Peyer's patch (tissue), 4 donors: ENCODE results near the gene VAMP1.
A peak's percentile ranks its signal among the peaks of the same experiment; 100 is the strongest.

Experiments used
- CTCF ChIP-seq, 6 experiments: fragments of 450-650 bp in 4 of 6; fragments of 200-600 bp in 2 of 6; sonication (generic) in 1 of 6; IDR thresholded peaks; one replicate each; pipeline ENCODE4 v1.5.1; 2017 to 2019; ENCODE audit warnings: antibody characterized with exemption in 6 of 6, mild to moderate bottlenecking in 3 of 6, moderate library complexity in 1 of 6
- POLR2A ChIP-seq, 2 donors: fragments of 450-650 bp; IDR thresholded peaks; one replicate each; pipeline ENCODE4 v1.5.1; 2017; ENCODE audit warnings: antibody characterized with exemption in 2 of 2, mild to moderate bottlenecking in 2 of 2, moderate library complexity in 2 of 2

- peak in 1 of 6 experiments; percentile 11 for TF ChIP-seq CTCF (IDR thresholded peaks at IDR 0.05)
- no peak for TF ChIP-seq POLR2A (IDR thresholded peaks at IDR 0.05)
Observed at GRCh38 chr12:6430124-6430989, 40.1 kb downstream of the VAMP1 start.
